Measurements from ENCODE around the gene STK32A. TPM values are rescaled to one million over a fixed set of nuclear protein-coding genes. Genes with fewer than 3 reads are reported as not detected.

Gene STK32A
- total and polyA plus RNA-seq, 9 of the 15 experiments (the other 6 are each of a cell fraction or from before 2014, with no cell fraction given): not detected

DNA sequence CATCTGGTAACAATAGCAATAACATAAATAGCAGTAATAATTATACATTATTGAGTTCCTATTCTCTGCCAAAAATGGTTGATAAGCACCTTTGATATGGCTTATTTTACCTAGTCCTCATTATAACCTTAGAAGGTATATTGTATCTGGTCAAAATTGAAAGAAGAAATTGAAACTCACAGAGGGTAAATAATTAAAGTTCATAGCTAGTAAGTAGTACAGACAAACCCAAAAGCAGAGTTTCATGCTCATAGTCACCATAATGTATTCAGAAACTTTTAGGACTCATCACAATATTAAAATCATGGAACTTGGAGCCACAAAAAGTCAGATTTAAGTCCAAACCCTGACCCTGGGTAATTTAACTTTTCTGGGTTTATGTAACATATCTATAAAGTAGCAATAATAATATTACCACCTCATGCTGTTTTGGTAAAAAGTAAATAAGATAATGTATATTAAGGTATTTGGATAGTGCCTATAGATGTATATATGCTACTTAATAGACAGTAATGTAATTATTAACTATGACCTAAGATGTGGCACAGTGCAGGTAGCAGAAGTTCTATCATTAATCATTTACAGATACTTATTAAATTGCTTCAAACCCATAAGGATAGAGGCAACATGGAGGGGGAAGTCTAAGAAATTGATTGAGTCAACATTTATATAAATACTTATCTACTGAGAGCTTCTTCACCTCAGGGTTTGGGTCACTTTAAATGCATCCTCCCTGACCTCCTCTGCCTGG is 32.4 kb downstream of the STK32A start (continued):
- TF ChIP-seq ZNF561 (CRISPR knock-in tag; conservative IDR thresholded peaks at IDR 0.05): no peak

GRCh38 chr5:147276497-147276896 is 41.7 kb downstream of the STK32A start:
- Histone ChIP-seq H3K36me3 (ENCODE audit: control insufficient read depth, insufficient read depth, low read length) (no peaks in the 10 kb centered on the region), H3K9me3 (replicated peaks; ENCODE audit: control insufficient read depth, insufficient read depth, low read depth, low read length) (no peaks in the 10 kb centered on the region), H3K9ac (ENCODE audit: insufficient read depth in 1 of 2, low read depth in 2 of 2, low read length in 2 of 2) (no peak overlapping the region), H3K4me2 (ENCODE audit: insufficient read depth, low read length) (no peak overlapping the region), H3K9me1 (ENCODE audit: control insufficient read depth, insufficient read depth, low read length) (no peaks in the 10 kb centered on the region), H3K27ac (ENCODE audit: extremely low read depth, low read depth, low read length) (no peak overlapping the region), H3K27me3 (ENCODE audit: control insufficient read depth in 2 of 2, insufficient read depth in 2 of 2, low read length in 2 of 2) (no peaks in the 10 kb centered on the region), H2AFZ (ENCODE audit: low read depth, low read length) (no peak overlapping the region), H3K4me1 (replicated peaks in 1 of 2; ENCODE audit: control insufficient read depth in 2 of 2, insufficient read depth in 2 of 2, low read length in 2 of 2) (no peaks in the 10 kb centered on the region), H3K79me2 (ENCODE audit: control insufficient read depth, insufficient read depth, low read length) (no peaks in the 10 kb centered on the region), H3K4me3 (no peak overlapping the region), H4K20me1 (replicated peaks; ENCODE audit: control insufficient read depth, insufficient read depth, low read length) (no peaks in the 10 kb centered on the region)
- no peak for ATAC-seq
- no TSS peak for BruUV-seq (replicated peaks)
- CTCF ChIA-PET (ENCODE audit: low intra/inter-chr PET ratio): no interaction called here
- in situ Hi-C loops (cut with MboI) (no loop called here), intact Hi-C loops (cut with micrococcal nuclease) (no loop called here)
- DNase-seq (ENCODE audit: extremely low read depth in 1 of 4, low spot score in 3 of 4): no peak
- 0% methylated on average over 1 of the region's 1 CpG for WGBS (ENCODE audit: insufficient coverage, low coverage, missing lambda C conversion rate)
- POLR2A ChIA-PET: no interaction called here
- no peak for TF ChIP-seq ADNP (tag; IDR thresholded peaks at IDR 0.05)
- no peak for TF ChIP-seq ZKSCAN3 (CRISPR knock-in tag; IDR thresholded peaks at IDR 0.05)
- no peak for FAIRE-seq

- Histone ChIP-seq H3K9me1 (ENCODE audit: control insufficient read depth, insufficient read depth, low read length) (no peaks in the 10 kb centered on the region), H3K4me2 (ENCODE audit: insufficient read depth, low read length) (no peak overlapping the region), H3K79me2 (ENCODE audit: control insufficient read depth, insufficient read depth, low read length) (no peaks in the 10 kb centered on the region), H3K27me3 (ENCODE audit: control insufficient read depth in 2 of 2, insufficient read depth in 2 of 2, low read length in 2 of 2) (no peaks in the 10 kb centered on the region), H3K27ac (ENCODE audit: extremely low read depth, low read depth, low read length) (no peak overlapping the region), H3K4me3 (no peak overlapping the region), H2AFZ (ENCODE audit: low read depth, low read length) (no peak overlapping the region), H3K36me3 (ENCODE audit: control insufficient read depth, insufficient read depth, low read length) (no peaks in the 10 kb centered on the region), H3K4me1 (replicated peaks in 1 of 2; ENCODE audit: control insufficient read depth in 2 of 2, insufficient read depth in 2 of 2, low read length in 2 of 2) (no peaks in the 10 kb centered on the region), H4K20me1 (replicated peaks; ENCODE audit: control insufficient read depth, insufficient read depth, low read length) (no peaks in the 10 kb centered on the region), H3K9me3 (replicated peaks; ENCODE audit: control insufficient read depth, insufficient read depth, low read depth, low read length) (peaks cover 2% of the 10 kb centered on the region; the same call in 1 of the 2 replicates), H3K9ac (ENCODE audit: insufficient read depth in 1 of 2, low read depth in 2 of 2, low read length in 2 of 2) (no peak overlapping the region)
- intact Hi-C loops (cut with micrococcal nuclease) (no loop called here), in situ Hi-C loops (cut with MboI) (no loop called here)
- DNase-seq (ENCODE audit: extremely low read depth in 1 of 4, low spot score in 3 of 4): no peak
- CTCF ChIA-PET (ENCODE audit: low intra/inter-chr PET ratio): no interaction called here
- POLR2A ChIA-PET: no interaction called here
- WGBS (ENCODE audit: insufficient coverage, low coverage, missing lambda C conversion rate): 0% methylated on average over 1 of the region's 1 CpG
- no peak for ATAC-seq
- no TSS peak for BruUV-seq (replicated peaks)
- FAIRE-seq: no peak
- TF ChIP-seq ESRRA (IDR thresholded peaks at IDR 0.05; ENCODE audit: borderline replicate concordance, low read depth) (no peak), ASH1L (IDR thresholded peaks at IDR 0.05; ENCODE audit: borderline replicate concordance, low read depth, partially characterized antibody) (no peak), SMAD4 (CRISPR knock-in tag; conservative IDR thresholded peaks at IDR 0.05) (no peak), MAFG (tag; conservative IDR thresholded peaks at IDR 0.05) (no peak), SP2 (IDR thresholded peaks at IDR 0.05; ENCODE audit: extremely low read depth, low read depth, low read length, poor library complexity, severe bottlenecking) (no peak)
- TF ChIP-seq, protein P1, sequence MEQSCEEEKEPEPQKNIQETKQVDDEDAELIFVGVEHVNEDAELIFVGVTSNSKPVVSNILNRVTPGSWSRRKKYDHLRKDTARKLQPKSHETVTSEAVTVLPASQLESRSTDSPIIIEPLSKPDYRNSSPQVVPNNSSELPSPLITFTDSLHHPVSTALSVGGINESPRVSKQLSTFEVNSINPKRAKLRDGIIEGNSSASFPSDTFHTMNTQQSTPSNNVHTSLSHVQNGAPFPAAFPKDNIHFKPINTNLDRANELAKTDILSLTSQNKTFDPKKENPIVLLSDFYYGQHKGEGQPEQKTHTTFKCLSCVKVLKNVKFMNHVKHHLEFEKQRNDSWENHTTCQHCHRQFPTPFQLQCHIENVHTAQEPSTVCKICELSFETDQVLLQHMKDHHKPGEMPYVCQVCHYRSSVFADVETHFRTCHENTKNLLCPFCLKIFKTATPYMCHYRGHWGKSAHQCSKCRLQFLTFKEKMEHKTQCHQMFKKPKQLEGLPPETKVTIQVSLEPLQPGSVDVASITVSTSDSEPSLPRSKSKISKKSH (CRISPR knock-in tag; IDR thresholded peaks at IDR 0.05): no peak
Observed at GRCh38 chr5:147286296-147286695, 51.5 kb downstream of the STK32A start.
